GM18499 (cell line): ENCODE data around the gene PPIF.
A peak's percentile ranks its signal among the peaks of the same experiment; 100 is the strongest.

Source experiments
- ATAC-seq: cut with Tn5 transposase; IDR thresholded peaks from one replicate; pipeline ENCODE4 v1.9.1; 2021; ENCODE audit warnings: moderate number of reproducible peaks; ENCODE audit not compliant: insufficient read depth, unreplicated experiment

Gene PPIF

DNA sequence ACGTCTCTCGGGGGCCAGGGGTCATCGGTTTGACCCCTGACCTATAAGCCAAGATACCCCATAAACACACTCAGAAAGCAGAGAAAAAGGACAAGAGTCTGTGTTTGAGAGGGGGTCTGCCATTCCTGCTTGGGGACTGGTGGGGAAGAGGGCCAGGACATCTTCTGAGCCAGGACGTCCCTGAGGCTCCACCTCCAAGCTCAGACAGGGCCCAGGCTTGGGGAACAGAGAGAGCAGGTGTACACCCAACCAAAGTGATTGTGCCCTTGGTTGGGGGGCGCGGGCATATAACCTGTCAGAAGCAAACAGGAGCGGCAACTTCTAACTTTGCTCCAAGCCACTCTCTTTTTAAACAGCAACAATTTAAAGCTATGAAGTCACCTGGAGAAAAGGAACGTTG lies 33.9 kb upstream of the PPIF start:
- no peak for ATAC-seq

DNA sequence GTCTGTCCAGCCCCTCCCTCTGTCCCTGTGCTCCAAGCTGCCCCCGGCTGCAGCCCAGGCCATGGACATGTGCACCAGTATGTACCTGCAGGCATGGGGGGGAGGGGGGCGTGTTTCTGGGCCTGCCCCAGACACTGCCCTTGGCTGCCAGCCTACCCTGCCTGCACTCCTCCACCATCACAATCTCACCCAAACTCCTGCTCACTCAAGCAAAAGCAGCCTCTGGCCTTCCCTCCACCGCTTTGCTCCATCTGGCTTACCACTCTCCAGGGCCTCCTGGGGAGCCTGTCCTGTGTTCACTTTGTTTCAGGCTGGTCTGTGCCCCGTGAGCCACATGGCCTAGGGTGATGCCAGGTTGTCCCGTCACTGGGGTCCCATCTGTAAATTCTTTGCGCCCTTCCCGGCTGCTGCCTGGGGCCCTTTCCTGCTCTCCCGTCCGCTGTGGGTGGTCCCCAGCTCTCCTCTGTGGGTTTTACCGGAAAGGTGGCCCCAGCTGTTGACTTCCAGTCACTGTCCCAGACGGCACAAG lies 33.3 kb upstream of the PPIF start:
- ATAC-seq: no peak

DNA sequence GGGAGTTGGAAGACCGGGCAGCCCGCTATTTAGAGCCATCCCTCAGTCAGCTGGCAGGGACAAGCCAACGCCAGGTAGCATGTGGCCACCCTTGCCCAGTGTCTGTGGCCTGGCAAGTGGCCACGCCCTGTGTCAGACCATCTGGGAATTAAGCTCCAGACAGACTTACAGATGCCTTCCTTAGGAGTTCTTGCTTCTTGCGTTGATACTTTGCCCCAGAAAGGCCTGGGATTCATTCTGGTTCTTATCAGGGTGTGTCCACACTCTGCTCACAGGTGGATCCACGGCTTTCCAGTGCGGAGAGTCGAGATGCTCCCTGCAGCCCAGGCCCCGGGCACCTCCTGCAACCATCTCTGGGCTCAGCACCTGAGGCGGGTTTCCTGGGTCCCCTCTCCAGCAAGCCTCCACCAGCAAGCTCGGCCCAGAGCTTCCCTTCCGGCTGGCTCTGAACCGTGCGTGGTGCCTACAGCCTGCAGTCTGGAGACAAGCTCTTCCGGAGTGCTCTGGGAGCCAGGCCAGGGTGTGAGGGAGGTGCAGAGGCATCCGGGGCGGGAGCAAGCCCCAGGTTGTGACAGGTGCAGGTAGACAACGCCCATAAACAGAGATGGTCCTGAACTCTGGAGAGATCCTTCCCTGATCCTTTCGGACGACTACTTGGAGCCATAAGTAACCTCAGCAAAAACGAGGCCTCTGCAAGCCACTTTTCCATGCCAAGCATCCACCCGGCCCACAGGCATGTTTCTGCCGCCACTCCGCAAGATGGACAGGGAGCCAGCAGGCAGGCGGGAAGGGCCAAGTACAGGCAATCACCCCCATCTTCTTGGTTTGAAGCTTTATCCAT lies 32.3 kb upstream of the PPIF start:
- ATAC-seq: no peak

DNA sequence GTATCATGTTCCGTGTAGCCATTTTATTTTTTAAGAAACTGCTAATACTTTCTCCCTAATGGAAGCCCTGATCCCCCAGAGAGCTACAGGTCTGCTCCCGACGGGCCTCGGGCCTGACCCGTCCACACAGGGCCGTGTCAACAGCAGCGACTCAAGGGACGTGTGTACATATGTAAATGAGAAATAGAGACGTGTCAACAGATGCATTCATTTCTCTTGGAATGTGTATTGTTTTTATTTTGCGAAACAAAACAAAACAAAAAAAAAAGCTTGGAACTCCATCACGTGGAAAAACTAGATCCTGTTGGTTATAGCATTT lies 31.7 kb upstream of the PPIF start:
- no peak for ATAC-seq

DNA sequence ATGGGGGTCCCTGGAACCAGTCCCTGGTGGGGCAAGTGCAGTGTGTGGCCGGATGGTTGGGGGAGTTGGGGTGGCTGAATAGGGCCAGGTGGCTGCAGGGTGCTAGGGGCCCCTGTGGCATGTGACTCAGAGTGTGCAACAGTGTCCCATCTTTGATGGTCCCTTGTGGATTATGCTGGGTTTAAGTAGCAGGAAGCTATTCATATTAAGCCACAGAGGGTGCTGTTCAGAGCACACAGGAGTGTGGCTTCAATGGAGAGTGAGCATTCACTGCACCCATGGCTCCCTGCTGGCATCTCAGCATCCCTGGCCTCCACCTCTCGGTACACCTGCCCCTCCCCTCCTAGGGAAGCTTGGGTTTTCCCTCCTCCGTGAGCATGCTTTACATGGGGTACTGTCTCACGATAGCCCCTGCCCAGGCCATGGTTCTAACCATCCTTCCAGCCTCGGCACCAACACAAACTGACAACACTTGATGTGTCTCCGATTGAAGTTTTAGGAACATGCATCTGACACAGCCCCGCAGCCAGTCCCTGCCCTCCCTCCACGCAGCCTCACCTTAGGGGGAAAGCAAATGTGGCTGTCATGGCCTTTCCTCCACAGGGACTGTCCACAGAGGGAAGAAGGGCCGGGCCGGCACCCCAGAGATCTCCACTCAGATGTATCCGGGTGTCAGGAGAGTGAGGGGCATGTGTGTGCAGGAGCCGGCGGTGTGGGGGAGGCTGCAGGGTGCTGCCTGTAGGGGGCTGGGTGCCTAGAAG lies 30.4 kb upstream of the PPIF start:
- ATAC-seq: peak; percentile 79

DNA sequence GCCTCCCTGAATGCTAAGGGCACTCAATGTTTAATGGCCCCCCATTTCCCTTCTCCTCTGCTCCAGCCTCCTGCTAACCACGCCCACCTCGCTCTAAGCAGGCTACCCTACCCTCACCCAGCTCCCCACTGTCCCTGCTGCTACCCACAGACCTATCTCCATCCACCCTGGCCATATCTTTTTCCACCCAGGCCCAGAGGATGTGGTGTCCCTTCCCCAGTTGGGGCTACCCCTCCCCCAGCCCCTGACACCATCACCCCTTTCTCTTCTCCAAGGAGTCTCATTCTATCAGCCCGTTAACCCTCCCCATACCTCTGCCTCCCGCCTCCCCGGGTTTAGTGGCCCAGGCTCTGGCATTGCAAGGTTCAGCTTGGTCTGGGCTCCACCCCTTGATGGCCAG lies 28.9 kb upstream of the PPIF start:
- ATAC-seq: no peak

DNA sequence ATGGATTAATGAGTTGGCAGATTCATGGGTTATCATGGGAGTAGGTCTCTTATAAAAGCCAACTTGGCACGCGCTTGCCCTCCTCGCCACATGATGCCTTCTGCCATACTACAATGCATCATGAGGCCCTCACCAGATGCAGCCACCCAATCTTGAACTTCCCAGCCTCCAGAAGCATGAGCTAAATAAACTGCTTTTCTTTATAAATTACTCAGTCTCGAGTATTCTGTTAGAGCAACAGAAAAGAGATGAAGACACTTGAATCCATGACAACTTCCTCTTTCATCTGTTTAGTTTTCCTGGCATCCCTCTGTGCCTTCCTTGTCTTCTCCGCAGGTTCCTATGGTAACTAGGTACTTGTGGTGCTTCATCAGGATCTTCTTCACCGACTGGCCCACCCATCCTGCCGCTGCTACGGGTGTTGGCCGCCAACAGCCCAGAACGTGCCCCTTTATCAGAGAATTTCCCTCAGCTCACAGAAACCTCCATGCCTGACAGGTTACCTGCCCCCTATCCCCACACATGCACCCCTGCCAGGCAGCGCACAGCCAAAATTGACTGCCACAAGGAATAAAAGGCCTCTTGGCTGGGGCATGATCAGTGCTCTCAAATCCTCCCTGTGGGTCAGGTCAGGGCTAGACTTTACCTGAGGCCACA lies 28.0 kb upstream of the PPIF start:
- ATAC-seq: no peak

DNA sequence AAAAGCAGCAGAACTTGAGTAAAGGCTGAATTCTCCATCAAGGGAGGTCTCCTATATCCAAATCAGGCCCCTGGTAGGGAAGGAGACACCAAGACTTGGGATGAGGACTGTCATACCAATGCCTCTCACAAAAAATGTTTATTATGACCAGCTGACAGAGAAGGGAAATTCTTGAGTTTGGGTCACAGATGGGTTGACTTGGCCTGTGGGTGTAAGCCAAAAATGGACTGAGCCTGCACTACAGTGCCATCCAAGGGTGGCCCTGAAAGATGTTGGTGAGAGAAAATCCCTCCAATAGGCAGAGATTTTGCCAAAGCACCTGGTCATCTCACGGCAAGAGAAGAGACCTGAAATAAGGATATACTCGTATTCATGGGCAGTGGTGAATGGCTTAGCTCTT lies 27.0 kb upstream of the PPIF start:
- ATAC-seq: no peak

DNA sequence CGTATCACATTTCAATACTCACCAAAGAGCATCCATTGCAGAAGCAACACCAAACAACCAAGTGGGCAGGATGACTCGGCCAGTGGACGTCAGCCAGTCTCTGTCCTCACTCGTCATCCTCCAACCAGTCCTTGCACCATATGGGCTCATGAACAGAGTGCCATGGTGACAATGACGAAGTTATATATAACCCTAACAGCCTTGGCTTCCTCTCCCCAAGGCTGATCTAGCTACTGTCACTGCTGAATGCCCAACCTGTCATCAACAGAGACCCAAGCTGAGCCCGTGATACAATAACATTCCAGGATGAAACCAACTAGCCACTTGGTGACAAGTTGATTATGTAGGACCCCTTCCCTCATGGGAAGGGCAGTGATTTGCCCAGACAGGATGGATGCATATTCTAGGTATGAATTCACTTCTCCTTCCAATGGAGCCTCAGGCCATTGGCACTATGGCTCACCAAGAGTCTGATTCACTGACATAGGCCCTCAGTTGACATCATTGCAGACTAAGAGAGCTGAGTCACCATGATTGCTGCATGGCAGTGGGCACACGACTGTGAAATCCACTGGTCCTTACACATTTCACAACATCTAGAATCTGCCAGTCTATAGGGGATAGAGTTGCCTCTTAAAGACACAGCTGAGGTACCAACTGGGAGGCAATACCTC lies 26.3 kb upstream of the PPIF start:
- ATAC-seq: no peak

DNA sequence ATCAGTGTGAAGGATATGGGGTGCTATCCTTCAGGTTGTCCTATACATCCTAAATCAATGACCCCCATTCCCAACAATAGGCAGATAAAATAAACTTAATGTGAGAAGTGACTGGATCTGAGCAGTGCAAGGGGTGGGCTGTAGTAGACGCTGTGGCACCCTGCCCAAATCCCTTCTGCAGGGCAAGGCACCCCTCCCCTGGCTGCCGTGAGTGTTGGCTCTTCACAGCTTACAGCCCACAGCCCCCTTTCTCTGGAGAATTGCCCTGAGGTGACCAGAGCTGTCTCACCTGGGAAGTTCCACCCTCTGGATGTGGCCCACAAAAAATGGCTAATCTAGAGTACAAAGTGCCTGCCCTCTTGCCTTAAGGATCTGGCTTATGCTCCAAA lies 25.8 kb upstream of the PPIF start:
- ATAC-seq: no peak

DNA sequence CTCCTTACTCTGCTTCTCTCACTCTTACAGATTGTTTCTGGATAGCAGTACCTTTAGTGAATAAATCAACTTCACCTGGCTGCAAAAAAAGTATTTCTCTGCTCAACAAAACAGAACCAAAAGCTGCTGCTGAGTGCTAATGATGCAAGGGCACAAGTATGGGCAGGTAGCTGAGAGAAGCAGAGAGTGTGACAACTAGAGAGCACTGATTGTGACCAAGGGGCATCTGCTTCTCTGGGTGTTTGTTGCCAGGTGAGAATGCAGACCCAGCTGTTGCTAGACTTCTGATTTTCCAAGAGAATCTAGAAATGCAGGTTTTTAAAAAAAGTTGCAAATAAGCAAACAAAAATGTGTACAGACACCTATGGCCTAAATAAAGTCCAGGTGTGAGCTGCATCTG lies 25.3 kb upstream of the PPIF start:
- no peak for ATAC-seq

DNA sequence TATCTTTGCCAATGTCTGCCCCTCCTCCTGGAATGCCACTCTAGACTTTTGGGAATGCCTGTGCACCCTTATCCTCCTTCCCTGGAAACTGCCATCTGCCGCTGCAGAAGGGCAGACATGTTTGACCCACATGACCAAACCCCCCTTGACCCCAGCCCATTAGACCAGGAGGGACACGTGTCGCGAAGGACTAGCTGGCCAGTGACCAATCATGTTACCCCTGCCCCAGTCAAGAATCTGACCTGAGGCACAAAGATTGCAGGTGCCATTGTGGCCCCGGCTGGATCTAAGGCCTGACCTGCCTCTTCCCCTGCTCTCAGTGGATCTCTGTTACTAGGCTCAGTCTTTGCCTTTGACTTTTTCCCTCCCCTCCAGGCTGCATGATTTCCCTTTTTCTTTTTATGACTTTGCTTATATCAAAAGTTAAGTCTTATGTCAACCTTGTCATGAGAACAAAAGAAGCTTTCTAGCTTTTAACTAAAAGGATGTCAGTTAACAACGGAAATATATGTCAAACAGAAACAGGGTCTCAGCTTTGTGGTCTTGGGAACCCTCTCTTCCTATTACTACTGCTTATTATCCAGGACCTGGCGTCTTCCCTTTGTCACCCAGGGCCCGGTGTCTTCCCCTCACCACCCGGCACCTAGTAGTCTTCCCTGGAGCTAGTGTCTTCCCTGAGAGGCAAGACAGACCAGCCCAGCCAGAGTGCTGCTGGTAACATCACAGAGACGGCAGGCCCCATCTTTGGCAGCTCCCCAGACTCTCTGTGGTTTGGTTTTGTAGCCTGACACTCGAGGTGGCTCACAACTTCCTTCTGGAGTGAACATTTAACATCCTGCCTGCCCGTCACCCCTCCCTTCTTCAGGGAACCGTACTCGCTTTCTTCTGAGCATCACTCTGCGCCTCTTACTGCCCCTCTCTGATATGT lies 24.4 kb upstream of the PPIF start:
- no peak for ATAC-seq

DNA sequence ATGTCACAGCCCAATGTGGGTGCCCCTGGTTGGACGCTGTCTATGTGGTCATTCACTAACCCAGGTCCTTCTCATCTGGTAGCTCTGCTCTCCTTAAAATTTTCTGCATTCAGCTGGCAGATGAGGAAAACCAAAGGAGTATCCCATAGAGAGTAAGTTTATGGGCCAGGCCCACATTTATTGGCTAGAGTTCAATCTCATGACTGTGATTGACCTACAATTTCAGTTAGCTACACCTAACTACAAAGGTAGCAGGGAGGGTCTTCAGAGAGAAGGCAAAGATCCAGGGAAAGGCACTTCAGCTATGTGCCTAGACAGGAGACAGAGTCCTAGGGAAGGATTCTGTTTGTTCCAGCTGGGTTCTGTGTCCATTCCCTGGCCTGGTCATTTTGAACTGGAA lies 23.7 kb upstream of the PPIF start:
- ATAC-seq: no peak

DNA sequence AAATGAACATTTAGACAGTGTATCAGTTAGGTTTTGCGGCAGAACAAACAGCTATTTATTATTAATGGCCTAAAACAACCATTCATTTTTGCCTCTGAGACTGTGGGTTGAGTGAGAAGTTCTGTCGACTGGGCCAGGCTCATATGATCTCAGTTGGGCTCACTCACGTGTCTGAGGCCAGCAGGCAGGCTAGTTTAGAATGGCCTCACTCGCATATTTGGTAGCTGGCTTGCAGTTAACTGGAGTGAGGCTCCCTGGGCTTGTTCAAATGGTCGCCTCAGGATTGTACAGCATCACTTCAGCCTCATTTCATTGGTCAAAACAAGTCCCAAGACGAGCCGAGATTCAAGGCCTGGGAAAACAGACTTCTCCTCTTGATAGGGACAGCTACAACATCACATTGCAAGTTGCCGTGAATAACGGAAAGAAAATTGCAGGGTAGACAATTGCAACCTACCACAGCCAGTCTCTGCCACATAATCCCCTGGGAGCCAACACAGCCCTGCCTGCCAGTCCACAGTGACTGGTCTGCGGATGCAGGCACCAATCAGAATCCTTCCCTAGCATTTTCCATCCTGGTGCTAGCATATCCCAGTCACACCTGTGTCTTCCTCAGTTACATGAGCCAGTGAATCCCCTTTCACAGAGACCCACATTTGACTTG lies 23.1 kb upstream of the PPIF start:
- no peak for ATAC-seq

DNA sequence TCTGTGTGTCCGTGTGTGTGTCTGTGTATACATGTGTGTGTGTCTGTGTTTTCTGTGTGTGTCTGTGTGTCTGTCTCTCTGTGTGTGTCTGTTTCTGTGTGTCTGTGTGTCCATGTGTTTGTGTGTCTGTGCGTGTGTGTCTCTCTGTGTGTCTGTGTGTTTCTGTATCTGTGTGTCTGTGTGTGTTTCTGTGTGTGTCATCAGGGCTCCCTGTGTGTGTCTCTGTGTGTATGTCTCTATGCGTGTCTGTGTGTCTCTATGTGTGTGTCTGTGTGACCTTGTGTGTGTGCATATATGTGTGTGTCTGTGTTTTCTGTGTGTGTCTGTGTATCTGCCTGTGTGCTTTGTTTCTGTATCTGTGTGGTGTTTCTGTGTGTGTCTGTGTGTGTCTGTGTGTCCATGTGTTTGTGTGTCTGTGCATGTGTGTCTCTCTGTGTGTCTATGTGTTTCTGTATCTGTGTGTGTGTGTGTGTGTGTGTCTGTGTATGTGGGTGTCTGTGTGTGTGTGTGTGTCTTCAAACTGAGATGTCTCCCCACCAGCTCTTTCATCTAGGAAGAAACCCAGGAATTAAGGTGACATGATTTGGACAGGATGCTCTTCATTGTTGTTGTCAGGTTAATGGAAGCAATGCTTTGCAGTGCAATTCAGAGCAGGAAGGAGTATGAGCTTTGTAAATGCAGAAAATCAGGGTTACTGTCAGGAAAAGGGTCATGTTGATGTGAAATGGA lies 20.7 kb upstream of the PPIF start:
- no peak for ATAC-seq

DNA sequence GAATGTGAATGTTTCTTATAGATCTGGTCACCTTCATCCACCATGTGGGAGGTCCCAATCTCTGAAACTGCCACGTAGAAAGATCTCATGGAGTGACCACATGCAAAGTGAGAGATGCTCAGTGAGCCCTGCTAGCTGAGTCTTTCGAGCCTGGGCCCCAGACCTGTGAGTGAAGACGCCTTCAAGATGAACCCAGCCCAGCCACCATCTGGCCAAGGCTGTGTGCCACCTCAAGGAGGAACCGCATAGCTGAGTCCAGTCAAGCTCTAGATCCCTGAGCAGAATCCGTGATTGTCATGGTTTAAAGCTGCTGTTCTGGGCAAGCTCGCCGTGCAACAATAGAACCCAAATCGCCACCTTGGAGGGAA lies 20.2 kb upstream of the PPIF start:
- ATAC-seq: peak; percentile 33

DNA sequence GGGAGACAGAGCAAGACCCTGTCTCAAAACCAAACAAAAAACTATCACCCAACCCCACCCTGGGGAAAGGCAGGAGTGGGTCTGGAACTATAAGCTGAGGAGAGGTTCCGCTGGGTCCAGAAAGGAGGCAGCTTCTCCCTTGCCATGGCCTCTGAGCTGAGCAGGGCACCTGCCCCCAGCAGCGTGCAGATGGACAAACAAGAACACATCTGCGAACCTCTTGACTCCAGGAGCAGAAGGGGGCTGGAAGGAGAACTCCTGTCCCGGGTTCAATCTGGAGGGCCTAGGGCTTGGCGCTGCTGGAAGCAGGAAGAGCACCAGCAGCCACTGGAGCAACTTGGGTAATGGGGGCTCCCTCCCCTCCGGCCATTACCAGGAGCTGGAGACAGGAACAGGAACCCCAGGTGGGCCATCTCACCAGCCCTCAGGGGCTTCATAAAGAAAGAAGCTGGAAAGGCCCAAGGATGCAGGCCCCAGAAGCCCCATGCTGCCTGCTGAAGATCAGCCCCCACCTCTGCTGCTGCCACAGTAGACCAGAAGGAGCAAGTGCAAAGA lies 19.0 kb upstream of the PPIF start:
- no peak for ATAC-seq
